Smooth muscle cell (in vitro differentiated cells): ENCODE data around the gene FASTK. TPM values are rescaled to one million over a fixed set of nuclear protein-coding genes. Genes with fewer than 3 reads are reported as not detected.

ENCODE experiments used
- DNase-seq: peaks from one replicate; lab custom pipeline; 2025; ENCODE audit not compliant: unreplicated experiment; lab: John Stamatoyannopoulos, UW
- H2AFZ ChIP-seq: fragments of 200-600 bp; sonication (generic); 2 replicates; pipeline ENCODE4 v1.6.0; 2016; ENCODE audit warnings: antibody characterized with exemption, low read depth, mild to moderate bottlenecking
- H3F3A ChIP-seq: fragments of 200-600 bp; sonication (generic); 2 replicates; pipeline ENCODE4 v1.6.0; 2017; ENCODE audit warnings: antibody characterized with exemption, low read depth
- H3K27ac ChIP-seq: fragments of 200-600 bp; sonication (generic); 2 replicates; pipeline ENCODE4 v1.5.1; 2016; ENCODE audit warnings: low read depth, mild to moderate bottlenecking
- H3K27me3 ChIP-seq: fragments of 200-600 bp; sonication (generic); 2 replicates; pipeline ENCODE4 v1.6.1; 2016; ENCODE audit warnings: low read depth, mild to moderate bottlenecking
- H3K36me3 ChIP-seq: fragments of 200-600 bp; sonication (generic); 2 replicates; pipeline ENCODE4 v1.5.1; 2016; ENCODE audit warnings: low read depth
- H3K4me1 ChIP-seq: fragments of 200-600 bp; sonication (generic); 2 replicates; pipeline ENCODE4 v1.5.1; 2016; ENCODE audit warnings: low read depth
- H3K4me2 ChIP-seq: fragments of 200-600 bp; sonication (generic); 2 replicates; pipeline ENCODE4 v1.6.0; 2016; ENCODE audit warnings: mild to moderate bottlenecking
- H3K4me3 ChIP-seq: fragments of 200-600 bp; sonication (generic); 2 replicates; pipeline ENCODE4 v1.5.1; 2016; ENCODE audit warnings: mild to moderate bottlenecking
- H3K79me2 ChIP-seq: fragments of 200-600 bp; sonication (generic); 2 replicates; pipeline ENCODE4 v1.6.0; 2016; ENCODE audit warnings: low read depth, mild to moderate bottlenecking
- H3K9ac ChIP-seq: fragments of 200-600 bp; sonication (generic); 2 replicates; pipeline ENCODE4 v1.6.0; 2016; ENCODE audit warnings: low read depth
- H3K9me3 ChIP-seq: fragments of 200-600 bp; sonication (generic); replicated peaks from 2 replicates; pipeline ENCODE4 v1.5.1; 2016; ENCODE audit warnings: low read depth
- H4K20me1 ChIP-seq: fragments of 200-600 bp; sonication (generic); 2 replicates; pipeline ENCODE4 v1.6.0; 2016; ENCODE audit warnings: low read depth
- CTCF ChIP-seq: fragments of 200-600 bp; sonication (generic); IDR thresholded peaks from 2 replicates; pipeline ENCODE4 v1.5.1; 2017; ENCODE audit warnings: borderline replicate concordance, mild to moderate bottlenecking, antibody characterized with exemption; ENCODE audit not compliant: insufficient read depth, poor library complexity, severe bottlenecking
- WGBS: methylation state at CpG from one replicate; pipeline ENCODE4 v1.1.7; 2016; ENCODE audit warnings: low lambda C conversion rate; 5-methylcytosine and 5-hydroxymethylcytosine counted together
- polyA plus RNA-seq: library from polyadenylated mRNA; unstranded; fragments of >200 nt; fragmentation: Nextera tagmentation; extraction: Ambion mirVana; gene quantifications from 2 replicates; pipeline ENCODE4 v1.2.1, GENCODE V29; 2016
- total RNA-seq: library from RNA; depleted of rRNA; stranded (reverse); fragments of >200 nt; gene quantifications from 2 replicates; pipeline ENCODE4 v1.2.3, GENCODE V29; 2014

The FASTK gene
- total and polyA plus RNA-seq, 2 experiments from 2014 or later = 100 to 177 TPM

- WGBS = 8% methylated on average over 37 of the region's 58 CpGs
- Histone ChIP-seq H3K36me3 (no peaks in the 10 kb centered on the region), H3K27ac (no peak overlapping the region), H3K27me3 (no peaks in the 10 kb centered on the region), H3K9me3 (no peaks in the 10 kb centered on the region), H3K79me2 (no peaks in the 10 kb centered on the region), H4K20me1 (peaks cover 89% of the 10 kb centered on the region), H3K4me1 (no peaks in the 10 kb centered on the region), H3K4me3 (peak overlapping the region; percentile 55), H3K4me2 (peak overlapping the region; percentile 100), H3K9ac (no peak overlapping the region), H2AFZ (no peak overlapping the region), H3F3A (peaks cover 3% of the 10 kb centered on the region)
- DNase-seq = peak; percentile 13
- TF ChIP-seq CTCF = no peak
These were observed 45.4 kb upstream of the FASTK start for GRCh38 chr7:151125846-151126481.

GRCh38 chr7:151125470-151125845 lies 44.8 kb upstream of the FASTK start:
- H3K9me3 ChIP-seq = no peaks in the 10 kb centered on the region
- H3F3A ChIP-seq = peaks cover 3% of the 10 kb centered on the region
- WGBS = 7% methylated on average over 22 of the region's 22 CpGs
- no peak for TF ChIP-seq CTCF
- no peak overlapping the region for H2AFZ ChIP-seq
- no peak for DNase-seq
- H3K4me3 ChIP-seq = peak overlapping the region; percentile 55
- no peaks in the 10 kb centered on the region for H3K4me1 ChIP-seq
- H3K27ac ChIP-seq = no peak overlapping the region
- peaks cover 87% of the 10 kb centered on the region for H4K20me1 ChIP-seq
- H3K27me3 ChIP-seq = no peaks in the 10 kb centered on the region
- H3K79me2 ChIP-seq = no peaks in the 10 kb centered on the region
- H3K4me2 ChIP-seq = peak overlapping the region; percentile 100
- H3K9ac ChIP-seq = no peak overlapping the region
- H3K36me3 ChIP-seq = no peaks in the 10 kb centered on the region

- no peak for TF ChIP-seq CTCF
- Histone ChIP-seq H3K27ac (no peak overlapping the region), H3K9ac (no peak overlapping the region), H3K36me3 (no peaks in the 10 kb centered on the region), H3K79me2 (no peaks in the 10 kb centered on the region), H3K4me1 (no peaks in the 10 kb centered on the region), H3K4me2 (peak overlapping the region; percentile 100), H3K9me3 (no peaks in the 10 kb centered on the region), H2AFZ (no peak overlapping the region), H3K4me3 (no peak overlapping the region), H3K27me3 (no peaks in the 10 kb centered on the region), H4K20me1 (peaks cover 87% of the 10 kb centered on the region), H3F3A (peaks cover 3% of the 10 kb centered on the region)
- WGBS = 87% methylated on average over 14 of the region's 14 CpGs
- DNase-seq = no peak
These were observed 44.3 kb upstream of the FASTK start for GRCh38 chr7:151124899-151125399.

GRCh38 chr7:151124481-151124880 lies 43.9 kb upstream of the FASTK start:
- no peaks in the 10 kb centered on the region for H3K4me1 ChIP-seq
- H3K9me3 ChIP-seq = no peaks in the 10 kb centered on the region
- 92% methylated on average over 7 of the region's 7 CpGs for WGBS
- no peak overlapping the region for H2AFZ ChIP-seq
- no peaks in the 10 kb centered on the region for H3K27me3 ChIP-seq
- no peaks in the 10 kb centered on the region for H3K79me2 ChIP-seq
- no peak overlapping the region for H3K27ac ChIP-seq
- TF ChIP-seq CTCF = no peak
- DNase-seq = no peak
- no peak overlapping the region for H3K4me2 ChIP-seq
- no peak overlapping the region for H3K9ac ChIP-seq
- peaks cover 3% of the 10 kb centered on the region for H3F3A ChIP-seq
- H3K4me3 ChIP-seq = no peak overlapping the region
- H4K20me1 ChIP-seq = peaks cover 87% of the 10 kb centered on the region
- H3K36me3 ChIP-seq = no peaks in the 10 kb centered on the region
